Suppressor macrophage treated with lipopolysaccharide for 4 hours (primary cell): Measurements from ENCODE around the gene CRLF1.

ENCODE experiments used
- DNase-seq: peaks from one replicate; pipeline ENCODE4 v3.0.0-alpha.2; 2020

The CRLF1 gene

DNA sequence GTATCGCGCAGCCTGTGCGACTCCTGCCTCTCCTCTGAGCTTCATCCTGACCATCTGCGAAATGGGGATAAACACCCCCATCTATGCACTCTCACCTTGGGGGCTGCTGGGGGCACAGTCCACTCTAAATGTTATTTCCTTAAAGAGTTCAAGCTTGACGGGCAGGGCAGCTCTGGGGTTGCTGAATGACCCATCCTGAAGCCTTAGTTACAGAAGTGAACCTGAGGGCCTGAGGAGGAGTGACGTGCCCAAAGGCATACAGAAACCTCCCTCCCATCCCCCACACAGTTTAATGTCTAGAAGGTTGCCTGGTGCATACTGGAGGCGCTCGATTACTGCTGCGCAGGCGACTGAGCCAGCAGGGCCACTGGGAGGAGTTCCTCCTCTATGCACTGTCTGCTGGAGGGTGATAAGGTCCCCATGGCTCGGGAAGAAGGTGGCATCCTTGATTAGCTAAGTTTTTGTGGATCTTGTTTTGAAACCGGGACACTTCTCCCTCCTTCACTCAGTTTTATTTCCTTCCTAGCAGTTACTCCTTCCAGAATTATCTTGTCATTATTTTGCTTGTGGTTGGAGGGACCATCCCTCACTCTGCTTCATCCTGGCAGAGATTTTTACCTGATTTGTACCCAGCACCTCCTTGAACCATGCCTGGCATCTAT lies 62.7 kb downstream of the CRLF1 start:
- DNase-seq = peak; percentile 84
